Astrocyte of the hippocampus (primary cell): Measurements from ENCODE around the gene SNAP47.
A peak's percentile ranks its signal among the peaks of the same experiment; 100 is the strongest.

ENCODE experiments used
- DNase-seq: peaks from one replicate; pipeline ENCODE4 v3.0.0; 2011; ENCODE audit warnings: low read depth, low spot score

The SNAP47 gene

GRCh38 chr1:227768125-227768439 lies 32.8 kb downstream of the SNAP47 start:
- no peak for DNase-seq

- no peak for DNase-seq
Observed at GRCh38 chr1:227768640-227769039, 33.4 kb downstream of the SNAP47 start.

- DNase-seq: no peak
Observed at GRCh38 chr1:227769047-227769935, 34.1 kb downstream of the SNAP47 start.

DNA sequence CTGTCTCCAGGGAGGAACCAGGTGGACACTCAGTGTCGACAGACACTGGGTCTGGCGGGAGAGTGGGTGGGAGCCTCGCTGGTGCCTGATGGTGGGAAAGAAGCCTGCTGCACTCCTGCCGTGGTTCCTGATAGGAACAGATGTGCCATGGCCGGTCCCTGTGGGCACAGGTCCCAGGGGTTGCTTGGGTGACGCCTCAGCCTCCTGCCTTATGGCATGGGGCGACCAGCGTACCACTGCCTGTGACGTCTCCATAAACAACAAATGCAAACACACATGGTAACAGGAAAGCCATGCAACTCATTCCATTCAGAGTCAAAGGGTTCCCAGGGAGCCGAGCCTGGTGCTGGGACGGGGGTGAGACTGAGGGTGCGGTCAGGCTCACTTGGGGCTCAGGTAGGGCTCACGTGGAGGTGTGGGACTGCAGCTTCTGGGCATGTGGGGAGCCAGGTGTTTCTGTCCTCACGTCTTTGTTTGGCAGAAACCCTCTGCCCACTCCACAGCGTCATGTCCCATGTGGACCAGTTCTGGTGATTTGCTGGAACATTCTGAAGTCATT lies 34.8 kb downstream of the SNAP47 start:
- DNase-seq: no peak

DNA sequence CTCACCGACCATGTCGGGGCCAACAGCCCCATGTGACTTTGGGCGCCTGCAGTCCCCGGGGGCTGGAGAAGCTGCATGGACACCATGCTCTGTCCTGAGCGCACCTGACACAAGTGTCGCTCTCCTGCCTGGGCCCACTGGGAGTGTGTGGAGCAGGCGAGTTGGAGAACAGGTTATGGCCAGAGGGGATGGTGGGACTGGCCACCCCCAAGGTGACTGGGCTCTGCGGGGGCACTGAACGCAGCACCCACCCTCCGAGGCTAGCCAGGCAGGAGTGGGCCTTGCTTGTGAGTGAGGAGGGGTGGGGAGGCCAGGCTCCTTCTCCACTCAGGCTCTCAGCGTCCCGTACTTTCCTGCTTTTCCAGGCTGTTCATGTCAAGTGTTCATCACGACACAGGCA lies 35.6 kb downstream of the SNAP47 start:
- DNase-seq: no peak

GRCh38 chr1:227771326-227771725 lies 36.1 kb downstream of the SNAP47 start:
- no peak for DNase-seq

- no peak for DNase-seq
Observed at GRCh38 chr1:227771771-227772170, 36.5 kb downstream of the SNAP47 start.

DNA sequence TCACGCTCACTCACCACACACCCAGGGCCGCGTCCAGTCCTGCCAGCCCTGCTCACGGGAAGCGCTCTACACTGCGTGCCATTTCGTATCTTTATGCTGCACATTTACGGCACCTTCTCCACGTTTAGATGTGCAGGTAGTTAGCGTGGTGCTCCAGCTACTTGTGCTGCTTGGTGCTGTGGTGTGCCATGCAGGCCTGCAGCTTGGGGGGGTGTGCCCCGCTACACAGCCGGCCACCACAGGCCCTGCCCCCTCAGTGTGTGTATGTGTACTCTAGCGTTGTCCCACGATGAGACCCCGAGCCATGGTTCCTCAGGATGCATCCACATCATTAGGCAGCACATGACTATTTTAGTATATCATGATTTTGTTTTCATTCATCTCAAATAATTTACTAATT lies 38.3 kb downstream of the SNAP47 start:
- no peak for DNase-seq

DNA sequence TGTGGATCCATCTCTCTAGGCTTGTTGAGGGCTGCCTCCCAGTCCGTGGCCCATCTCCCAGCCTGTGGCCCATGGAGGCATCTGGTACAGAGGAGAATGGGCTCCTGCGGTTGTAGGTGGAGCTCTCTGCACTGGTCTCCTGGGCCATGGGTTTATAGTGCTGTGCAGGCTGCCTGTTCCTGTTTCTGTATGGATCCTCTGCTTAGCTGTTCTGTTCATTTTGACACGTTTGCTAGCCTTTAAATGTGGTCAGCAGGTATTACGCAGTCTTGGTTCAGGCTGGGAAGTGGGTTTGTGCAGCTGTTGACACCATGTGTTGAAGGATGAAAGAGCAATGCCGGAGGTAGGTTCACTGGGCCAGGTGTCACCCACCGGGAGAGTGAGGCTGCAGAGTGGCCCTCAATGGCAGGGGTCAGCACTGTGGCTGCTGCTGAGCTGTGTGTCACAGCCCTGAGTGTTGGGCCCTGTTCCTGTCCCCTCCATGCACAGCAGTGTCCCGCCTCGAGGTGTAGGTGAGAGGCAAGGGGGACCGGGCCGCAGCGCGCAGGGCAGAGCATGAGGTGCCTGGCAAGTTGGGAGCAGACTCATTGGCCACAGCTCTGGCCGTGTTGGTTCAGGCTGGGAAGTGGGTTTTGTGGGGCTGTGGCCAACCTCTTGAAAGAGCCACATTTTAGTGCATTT lies 39.0 kb downstream of the SNAP47 start:
- no peak for DNase-seq

- DNase-seq: peak; percentile 68
Observed at GRCh38 chr1:227774821-227775661, 39.8 kb downstream of the SNAP47 start.

GRCh38 chr1:227775841-227776240 lies 40.6 kb downstream of the SNAP47 start:
- DNase-seq: peak; percentile 76

GRCh38 chr1:227776331-227776771 lies 41.1 kb downstream of the SNAP47 start:
- DNase-seq: peak; percentile 96

GRCh38 chr1:227777156-227777555 lies 41.9 kb downstream of the SNAP47 start:
- DNase-seq: no peak

DNA sequence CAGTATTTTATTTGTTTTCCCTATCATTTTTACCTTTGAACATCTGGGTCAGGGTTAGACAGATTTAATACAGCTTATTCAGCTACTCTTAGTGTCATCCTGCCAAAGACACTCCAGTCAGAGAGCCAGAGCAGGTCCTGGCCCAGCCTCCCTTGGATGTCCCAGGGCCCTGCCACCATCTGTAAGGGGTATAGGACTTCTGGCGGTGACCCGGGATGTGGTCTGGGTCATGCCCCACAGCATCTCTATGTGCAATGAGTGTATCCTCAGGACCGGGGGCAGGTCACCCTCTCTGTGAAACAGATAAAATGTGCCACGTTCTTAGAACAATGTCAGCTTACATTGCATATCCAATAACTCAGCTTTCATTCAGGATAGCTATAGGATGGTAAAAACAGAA lies 42.4 kb downstream of the SNAP47 start:
- no peak for DNase-seq

DNA sequence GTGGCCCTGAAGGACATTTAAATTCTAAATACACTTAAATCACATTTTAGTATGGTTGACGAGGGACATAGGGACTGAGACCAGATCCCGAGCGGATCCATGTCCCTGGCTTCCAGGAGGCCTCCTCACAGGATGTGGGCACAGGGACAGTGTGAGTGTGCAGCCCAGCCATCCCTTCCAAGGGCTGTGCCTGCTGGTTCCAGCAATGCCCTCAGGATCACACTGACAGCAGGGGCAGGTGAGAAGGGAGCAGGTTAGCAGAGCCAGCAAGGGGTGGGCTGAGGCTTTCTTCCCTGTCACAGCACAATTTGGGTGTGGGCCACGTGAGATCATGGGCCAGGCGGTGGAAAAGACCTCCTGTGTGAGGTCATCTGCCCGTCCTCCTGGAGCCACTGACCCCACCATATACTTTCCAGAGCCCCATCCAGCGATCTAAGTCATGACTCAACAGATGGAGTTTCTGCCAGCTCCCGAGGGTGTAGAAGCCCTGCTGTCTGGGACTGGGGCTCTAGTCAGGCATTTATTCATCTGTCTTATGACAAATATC lies 43.2 kb downstream of the SNAP47 start:
- peak; percentile 70 for DNase-seq

- DNase-seq: no peak
Observed at GRCh38 chr1:227779021-227779441, 43.8 kb downstream of the SNAP47 start.

GRCh38 chr1:227779685-227780084 lies 44.5 kb downstream of the SNAP47 start:
- no peak for DNase-seq

- DNase-seq: no peak
Observed at GRCh38 chr1:227780101-227781044, 45.1 kb downstream of the SNAP47 start.

- DNase-seq: no peak
Observed at GRCh38 chr1:227781314-227781930, 46.2 kb downstream of the SNAP47 start.

GRCh38 chr1:227782226-227782625 lies 47.0 kb downstream of the SNAP47 start:
- no peak for DNase-seq
